Renal cortex interstitium (tissue), 15 donors: ENCODE results near the gene KCNJ10. TPM values are rescaled to one million over a fixed set of nuclear protein-coding genes. Genes with fewer than 3 reads are reported as not detected.
"Not testable (repeated sequence)": the region's sequence is repeated elsewhere in the genome, so short reads cannot be mapped to it uniquely, and the experiment has no call there.

Experiments used
- DNase-seq, 11 donors: peaks; one replicate each; pipeline ENCODE4 v3.0.0-alpha.2; 2013; ENCODE audit warnings: low read depth in 9 of 11, low spot score in 4 of 11; ENCODE audit errors: extremely low read depth in 1 of 11
- long read RNA-seq, 16 experiments: transcript quantifications; one replicate each; lab custom pipeline, GENCODE V29; 2026
- polyA plus RNA-seq, 3 donors: library from polyadenylated mRNA; unstranded; fragments of 120-200 nt; gene quantifications; one replicate each; pipeline ENCODE4 v1.2.1, GENCODE V29; 2013; ENCODE audit not compliant: insufficient read length in 3 of 3

Gene KCNJ10
- 10 to 100 TPM; 19.8 to 25.3 (median 20.0) TPM for polyA plus RNA-seq
- long read RNA-seq, donor 1, full-length matches to known transcripts = 2 of 2 reads
- long read RNA-seq, donor 1, partial matches to known transcripts = 0 of 2 reads
- long read RNA-seq, donor 1, other reads (novel, unspliced or antisense) = 0 of 2 reads
- long read RNA-seq, donor 2, full-length matches to known transcripts = 4 of 4 reads
- long read RNA-seq, donor 2, partial matches to known transcripts = 0 of 4 reads
- long read RNA-seq, donor 2, other reads (novel, unspliced or antisense) = 0 of 4 reads
- long read RNA-seq, donor 3, full-length matches to known transcripts = 12 of 12 reads
- long read RNA-seq, donor 3, partial matches to known transcripts = 0 of 12 reads
- long read RNA-seq, donor 3, other reads (novel, unspliced or antisense) = 0 of 12 reads
- long read RNA-seq, donor 4, full-length matches to known transcripts = 2 of 2 reads
- long read RNA-seq, donor 4, partial matches to known transcripts = 0 of 2 reads
- long read RNA-seq, donor 4, other reads (novel, unspliced or antisense) = 0 of 2 reads
- long read RNA-seq, donor 5 = 0 reads
- long read RNA-seq, donor 6, full-length matches to known transcripts = 6 of 6 reads
- long read RNA-seq, donor 6, partial matches to known transcripts = 0 of 6 reads
- long read RNA-seq, donor 6, other reads (novel, unspliced or antisense) = 0 of 6 reads
- long read RNA-seq, donor 7, full-length matches to known transcripts = 5 of 5 reads
- long read RNA-seq, donor 7, partial matches to known transcripts = 0 of 5 reads
- long read RNA-seq, donor 7, other reads (novel, unspliced or antisense) = 0 of 5 reads
- long read RNA-seq, donor 8, full-length matches to known transcripts = 13 of 13 reads
- long read RNA-seq, donor 8, partial matches to known transcripts = 0 of 13 reads
- long read RNA-seq, donor 8, other reads (novel, unspliced or antisense) = 0 of 13 reads
- long read RNA-seq, donor 9, full-length matches to known transcripts = 1 of 1 reads
- long read RNA-seq, donor 9, partial matches to known transcripts = 0 of 1 reads
- long read RNA-seq, donor 9, other reads (novel, unspliced or antisense) = 0 of 1 reads
- long read RNA-seq, donor 10, full-length matches to known transcripts = 2 of 2 reads
- long read RNA-seq, donor 10, partial matches to known transcripts = 0 of 2 reads
- long read RNA-seq, donor 10, other reads (novel, unspliced or antisense) = 0 of 2 reads
- long read RNA-seq, donor 11, full-length matches to known transcripts = 2 of 9 reads
- long read RNA-seq, donor 11, partial matches to known transcripts = 7 of 9 reads
- long read RNA-seq, donor 11, other reads (novel, unspliced or antisense) = 0 of 9 reads
- long read RNA-seq, donor 12, full-length matches to known transcripts = 6 of 6 reads
- long read RNA-seq, donor 12, partial matches to known transcripts = 0 of 6 reads
- long read RNA-seq, donor 12, other reads (novel, unspliced or antisense) = 0 of 6 reads
- long read RNA-seq, donor 13, full-length matches to known transcripts = 9 of 9 reads
- long read RNA-seq, donor 13, partial matches to known transcripts = 0 of 9 reads
- long read RNA-seq, donor 13, other reads (novel, unspliced or antisense) = 0 of 9 reads
- long read RNA-seq, donor 14, full-length matches to known transcripts = 4 of 4 reads
- long read RNA-seq, donor 14, partial matches to known transcripts = 0 of 4 reads
- long read RNA-seq, donor 14, other reads (novel, unspliced or antisense) = 0 of 4 reads
- long read RNA-seq, donor 15, full-length matches to known transcripts = 2 of 10 reads
- long read RNA-seq, donor 15, partial matches to known transcripts = 8 of 10 reads
- long read RNA-seq, donor 15, other reads (novel, unspliced or antisense) = 0 of 10 reads
- long read RNA-seq, donor 16, full-length matches to known transcripts = 12 of 12 reads
- long read RNA-seq, donor 16, partial matches to known transcripts = 0 of 12 reads
- long read RNA-seq, donor 16, other reads (novel, unspliced or antisense) = 0 of 12 reads

- DNase-seq = no peak
Observed at GRCh38 chr1:160069460-160070231, at the start of gene KCNJ10. KCNJ10 (minus strand) TSS chr1:160070160; CDS start chr1:160042532, 27,628 bp downstream.

- no peak for DNase-seq
Observed at GRCh38 chr1:160118928-160119327, 49.0 kb upstream of the KCNJ10 start.

- DNase-seq = no peak
Observed at GRCh38 chr1:160117709-160118183, 47.8 kb upstream of the KCNJ10 start.

- no peak for DNase-seq
Observed at GRCh38 chr1:160117300-160117699, 47.3 kb upstream of the KCNJ10 start.

GRCh38 chr1:160116283-160117147 is 46.6 kb upstream of the KCNJ10 start:
- DNase-seq = no peak

- DNase-seq = no peak
Observed at GRCh38 chr1:160115545-160116282, 45.8 kb upstream of the KCNJ10 start, which contains the start of gene ATP1A2. ATP1A2 (plus strand) TSS chr1:160115759; CDS start chr1:160115862, 103 bp downstream.

GRCh38 chr1:160114085-160114484 is 44.1 kb upstream of the KCNJ10 start:
- DNase-seq = no peak

GRCh38 chr1:160113407-160113806 is 43.4 kb upstream of the KCNJ10 start:
- no peak for DNase-seq

GRCh38 chr1:160112357-160112756 is 42.4 kb upstream of the KCNJ10 start:
- no peak for DNase-seq

GRCh38 chr1:160111462-160111861 is 41.5 kb upstream of the KCNJ10 start:
- not testable (repeated sequence) for DNase-seq

GRCh38 chr1:160109686-160110085 is 39.7 kb upstream of the KCNJ10 start:
- DNase-seq = no peak

- DNase-seq = peak in 1 of 11 donors; percentile 56
Observed at GRCh38 chr1:160108888-160109662, 39.1 kb upstream of the KCNJ10 start.

GRCh38 chr1:160107512-160107911 is 37.6 kb upstream of the KCNJ10 start:
- DNase-seq = no peak

- DNase-seq = no peak
Observed at GRCh38 chr1:160105155-160105554, 35.2 kb upstream of the KCNJ10 start.
